CD14-positive monocyte (primary cell): ENCODE measurements around the gene INPP5F. TPM values are rescaled to one million over a fixed set of nuclear protein-coding genes. Genes with fewer than 3 reads are reported as not detected.

ENCODE experiments used
- DNase-seq, 3 donors: peaks; one replicate each; pipeline ENCODE4 v3.0.0-alpha.2; 2011 to 2022
- H2AFZ ChIP-seq: 2 replicates; pipeline ENCODE4 v1.6.0; 2012; ENCODE audit warnings: mild to moderate bottlenecking, low read depth, low read length, inconsistent platforms; ENCODE audit not compliant: insufficient read depth, poor library complexity, severe bottlenecking
- H3K27ac ChIP-seq, 2 donors: 1 replicate in 1 of 2; 2 replicates in 1 of 2; pipeline ENCODE4 v1.5.1; 2012 to 2013; ENCODE audit warnings: low read length in 2 of 2, control low read depth in 1 of 2, inconsistent platforms in 1 of 2, low read depth in 1 of 2, mild to moderate bottlenecking in 1 of 2
- H3K27me3 ChIP-seq, 2 donors: one replicate each; pipeline versions ENCODE4 v1.6.0 to v1.6.1; 2011 to 2013; ENCODE audit warnings: low read length in 2 of 2; ENCODE audit not compliant: control insufficient read depth in 2 of 2, insufficient read depth in 2 of 2
- H3K36me3 ChIP-seq, 2 donors: replicated peaks in 1 of 2; 1 replicate in 1 of 2; 2 replicates in 1 of 2; pipeline versions ENCODE4 v1.5.1 to v1.6.1; 2012 to 2013; ENCODE audit warnings: low read length in 2 of 2, control low read depth in 1 of 2, inconsistent platforms in 1 of 2, mild to moderate bottlenecking in 1 of 2; ENCODE audit not compliant: insufficient read depth in 2 of 2, control insufficient read depth in 1 of 2
- H3K4me1 ChIP-seq, 2 donors: 1 replicate in 1 of 2; 2 replicates in 1 of 2; pipeline versions ENCODE4 v1.5.1 to v1.6.1; 2012 to 2013; ENCODE audit warnings: low read length in 2 of 2, control low read depth in 1 of 2, inconsistent platforms in 1 of 2, mild to moderate bottlenecking in 1 of 2, moderate library complexity in 1 of 2; ENCODE audit not compliant: insufficient read depth in 2 of 2, control insufficient read depth in 1 of 2
- H3K4me2 ChIP-seq: replicated peaks from 2 replicates; pipeline ENCODE3; 2012; ENCODE audit warnings: low read length, moderate library complexity, mild to moderate bottlenecking; ENCODE audit not compliant: poor library complexity, severe bottlenecking; ENCODE audit errors: extremely low read depth
- H3K4me3 ChIP-seq, 3 experiments: fragments of 200-600 bp in 1 of 3; sonication (generic) in 1 of 3; replicated peaks in 1 of 3; 1 replicate in 2 of 3; 2 replicates in 1 of 3; pipeline ENCODE4 v1.5.1; 2011 to 2013; ENCODE audit warnings: low read length in 3 of 3, mild to moderate bottlenecking in 3 of 3, control low read depth in 2 of 3, low read depth in 2 of 3, inconsistent platforms in 1 of 3, moderate library complexity in 1 of 3
- H3K79me2 ChIP-seq: 2 replicates; pipeline ENCODE4 v1.6.0; 2012; ENCODE audit warnings: mild to moderate bottlenecking, control low read depth, inconsistent platforms, low read length, moderate library complexity; ENCODE audit not compliant: insufficient read depth
- H3K9ac ChIP-seq: 2 replicates; pipeline ENCODE4 v1.6.0; 2017; ENCODE audit warnings: low read length, mild to moderate bottlenecking; ENCODE audit not compliant: insufficient read depth, poor library complexity, severe bottlenecking
- H3K9me3 ChIP-seq, 2 donors: replicated peaks in 1 of 2; 1 replicate in 1 of 2; 2 replicates in 1 of 2; pipeline versions ENCODE4 v1.5.1 to v1.6.1; 2012 to 2013; ENCODE audit warnings: low read length in 2 of 2, control low read depth in 1 of 2; ENCODE audit not compliant: control insufficient read depth in 1 of 2, insufficient read depth in 1 of 2
- H4K20me1 ChIP-seq: 2 replicates; pipeline ENCODE4 v1.6.0; 2012; ENCODE audit warnings: mild to moderate bottlenecking, low read length, control low read depth, moderate library complexity; ENCODE audit not compliant: insufficient read depth
- H3K27ac Mint-ChIP-seq, 7 donors: one replicate each; pipeline ENCODE4 v1.8.0; 2020; ENCODE audit warnings: mild to moderate bottlenecking in 7 of 7, mixed read lengths in 7 of 7, moderate library complexity in 6 of 7, inconsistent platforms in 2 of 7
- H3K27me3 Mint-ChIP-seq, 3 donors: one replicate each; pipeline ENCODE4 v1.8.0; 2021 to 2022; ENCODE audit warnings: low read depth in 3 of 3, mild to moderate bottlenecking in 3 of 3, mixed read lengths in 3 of 3, moderate library complexity in 3 of 3, inconsistent platforms in 1 of 3
- H3K36me3 Mint-ChIP-seq, 2 donors: one replicate each; pipeline ENCODE4 v1.8.0; 2020; ENCODE audit warnings: mixed read lengths in 2 of 2, inconsistent platforms in 1 of 2, mild to moderate bottlenecking in 1 of 2
- H3K4me1 Mint-ChIP-seq: one replicate; pipeline ENCODE4 v1.8.0; 2020; ENCODE audit warnings: mild to moderate bottlenecking, mixed read lengths
- H3K4me3 Mint-ChIP-seq, 2 donors: one replicate each; pipeline ENCODE4 v1.8.0; 2020; ENCODE audit warnings: mild to moderate bottlenecking in 2 of 2, mixed read lengths in 2 of 2, moderate library complexity in 1 of 2
- H3K9me3 Mint-ChIP-seq, 7 donors: one replicate each; pipeline ENCODE4 v1.8.0; 2020 to 2022; ENCODE audit warnings: mixed read lengths in 7 of 7, mild to moderate bottlenecking in 6 of 7, moderate library complexity in 6 of 7, inconsistent platforms in 2 of 7
- CTCF ChIP-seq: fragments of 200-600 bp; IDR thresholded peaks from one replicate; pipeline ENCODE4 v1.8.0; 2022; ENCODE audit warnings: antibody characterized with exemption, mild to moderate bottlenecking
- WGBS: methylation state at CpG from one replicate; pipeline ENCODE4 v1.1.5; 2013; ENCODE audit warnings: missing lambda C conversion rate; ENCODE audit not compliant: insufficient coverage; 5-methylcytosine and 5-hydroxymethylcytosine counted together
- intact Hi-C, 2 donors: fragments of 100-400 bp; cut with micrococcal nuclease; formaldehyde crosslinking; loops; one replicate each; pipeline versions ENCODE4 v1.15.0 to v1.15.1; 2023
- polyA plus RNA-seq, 3 donors: library from polyadenylated mRNA; depleted of rRNA in 1 of 3; unstranded in 2 of 3; stranded (reverse) in 1 of 3; fragments of 300-500 nt in 2 of 3; fragments of >200 nt in 1 of 3; fragmentation: Illumina TruSeq in 2 of 3; gene quantifications; 1 replicate in 2 of 3; 2 replicates in 1 of 3; pipeline ENCODE4 v1.2.3, GENCODE V29; 2012 to 2021

INPP5F gene
- polyA plus RNA-seq, 3 donors, result 5.1 to 6.9 (median 5.4) TPM

GRCh38 chr10:119775529-119775928 is 49.7 kb downstream of the INPP5F start:
- no peak for DNase-seq
- peaks cover 0 to 1% (median 1%) of the 10 kb centered on the region in 3 donors for H3K27me3 Mint-ChIP-seq
- H3K27ac ChIP-seq, result no peak overlapping the region
- H3K4me3 ChIP-seq, result no peak overlapping the region
- no peaks in the 10 kb centered on the region for H3K79me2 ChIP-seq
- no peak overlapping the region for H3K27ac Mint-ChIP-seq
- peaks cover 0 to 2% (median 0%) of the 10 kb centered on the region in 7 donors for H3K9me3 Mint-ChIP-seq
- no peaks in the 10 kb centered on the region for H3K4me1 ChIP-seq
- no peak overlapping the region for H2AFZ ChIP-seq
- H3K4me2 ChIP-seq, result no peak overlapping the region
- no peaks in the 10 kb centered on the region for H3K36me3 ChIP-seq
- no CpG with 5 or more reads among the region's 1 CpG for WGBS
- H4K20me1 ChIP-seq, result no peaks in the 10 kb centered on the region
- H3K36me3 Mint-ChIP-seq, result peaks cover 2 to 11% of the 10 kb centered on the region in 2 donors
- H3K9ac ChIP-seq, result no peak overlapping the region
- H3K9me3 ChIP-seq, result no peaks in the 10 kb centered on the region
- H3K4me1 Mint-ChIP-seq, result peaks cover 2% of the 10 kb centered on the region
- TF ChIP-seq CTCF, result no peak
- intact Hi-C loops, result no loop called here
- no peaks in the 10 kb centered on the region for H3K27me3 ChIP-seq
- H3K4me3 Mint-ChIP-seq, result no peak overlapping the region

- no peak overlapping the region for H3K27ac Mint-ChIP-seq
- H3K36me3 Mint-ChIP-seq, result peaks cover 2 to 17% of the 10 kb centered on the region in 2 donors
- Histone ChIP-seq H3K27ac (no peak overlapping the region), H3K4me1 (no peaks in the 10 kb centered on the region), H3K79me2 (no peaks in the 10 kb centered on the region), H4K20me1 (no peaks in the 10 kb centered on the region), H2AFZ (no peak overlapping the region), H3K36me3 (no peaks in the 10 kb centered on the region), H3K4me2 (no peak overlapping the region), H3K9me3 (no peaks in the 10 kb centered on the region), H3K4me3 (no peak overlapping the region), H3K27me3 (no peaks in the 10 kb centered on the region), H3K9ac (no peak overlapping the region)
- peaks cover 0 to 1% (median 1%) of the 10 kb centered on the region in 3 donors for H3K27me3 Mint-ChIP-seq
- peaks cover 0 to 2% (median 0%) of the 10 kb centered on the region in 7 donors for H3K9me3 Mint-ChIP-seq
- intact Hi-C loops, result no loop called here
- H3K4me1 Mint-ChIP-seq, result no peaks in the 10 kb centered on the region
- no peak overlapping the region for H3K4me3 Mint-ChIP-seq
- WGBS, result 100% methylated on average over 1 of the region's 1 CpG
- DNase-seq, result no peak
- no peak for TF ChIP-seq CTCF
These were observed 50.7 kb downstream of the INPP5F start for GRCh38 chr10:119776536-119776935.
